ENCODE data around the gene DMRTA2. TPM values are rescaled to one million over a fixed set of nuclear protein-coding genes. Genes with fewer than 3 reads are reported as not detected.

DMRTA2 gene
- total and polyA plus RNA-seq, 4 donors = 0.08 to 0.83 TPM; not detected in 2

GRCh38 chr1:50417946-50418599 lies 5.2 kb downstream of the DMRTA2 start:
- peaks cover 0 to 24% (median under 1%) of the 10 kb centered on the region in 4 donors for H3K9me3 ChIP-seq (ENCODE audit: control insufficient read depth in 4 of 4, insufficient read depth in 3 of 4, low read length in 3 of 4)
- peaks cover 0 to 31% (median 8%) of the 10 kb centered on the region in 5 donors for H3K4me1 ChIP-seq (ENCODE audit: control insufficient read depth in 5 of 5, insufficient read depth in 5 of 5, low read length in 5 of 5)
- 14 to 16% methylated on average over 20 of the region's 20 CpGs for WGBS, 2 donors
- no peak for TF ChIP-seq CTCF (IDR thresholded peaks at IDR 0.05; ENCODE audit: control extremely low read depth, extremely low read depth)
- no peak for DNase-seq
- no peak overlapping the region for H3K4me3 ChIP-seq
- peaks cover 29 to 90% (median 87%) of the 10 kb centered on the region in 3 donors for H3K27me3 ChIP-seq (ENCODE audit: control insufficient read depth in 3 of 3, insufficient read depth in 3 of 3, low read length in 2 of 3)
- H3K27ac ChIP-seq (ENCODE audit: low read depth in 1 of 2, low read length in 1 of 2) = no peak overlapping the region
- no peaks in the 10 kb centered on the region for H3K36me3 ChIP-seq (ENCODE audit: control insufficient read depth in 4 of 4, insufficient read depth in 4 of 4, low read length in 4 of 4)
- no peak for ATAC-seq (ENCODE audit: insufficient read depth, low FRiP score)
- H3K9ac ChIP-seq (ENCODE audit: insufficient read depth in 1 of 2, low read length in 2 of 2) = no peak overlapping the region

DNA sequence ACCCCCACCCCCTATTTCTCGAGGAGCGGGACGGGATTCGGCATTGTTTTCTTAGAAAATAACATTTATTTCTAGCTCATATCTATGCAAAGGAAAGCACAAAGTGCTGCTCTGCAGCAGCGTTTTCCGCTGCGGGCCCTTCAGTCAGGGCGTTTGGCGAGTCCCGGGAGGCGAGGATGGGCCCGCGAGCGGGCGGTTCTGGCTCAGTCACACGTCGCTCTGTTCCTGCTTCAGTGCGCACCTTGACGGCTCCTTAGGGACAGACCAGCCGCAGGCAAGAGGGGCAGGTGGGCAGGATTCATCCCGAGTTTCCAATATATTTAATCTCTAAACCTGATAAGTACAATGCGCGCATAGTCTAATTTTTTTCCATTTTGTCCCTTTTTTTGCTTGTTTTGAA lies 5.7 kb downstream of the DMRTA2 start:
- TF ChIP-seq CTCF (IDR thresholded peaks at IDR 0.05; ENCODE audit: control extremely low read depth, extremely low read depth) = no peak
- Histone ChIP-seq H3K9me3 (ENCODE audit: control insufficient read depth in 4 of 4, insufficient read depth in 3 of 4, low read length in 3 of 4) (peaks cover 0 to 26% (median 2%) of the 10 kb centered on the region in 4 donors), H3K27ac (ENCODE audit: low read depth in 1 of 2, low read length in 1 of 2) (no peak overlapping the region), H3K36me3 (ENCODE audit: control insufficient read depth in 4 of 4, insufficient read depth in 4 of 4, low read length in 4 of 4) (no peaks in the 10 kb centered on the region), H3K4me3 (no peak overlapping the region), H3K9ac (ENCODE audit: insufficient read depth in 1 of 2, low read length in 2 of 2) (no peak overlapping the region), H3K27me3 (ENCODE audit: control insufficient read depth in 3 of 3, insufficient read depth in 3 of 3, low read length in 2 of 3) (peaks cover 29 to 89% (median 86%) of the 10 kb centered on the region in 3 donors), H3K4me1 (ENCODE audit: control insufficient read depth in 5 of 5, insufficient read depth in 5 of 5, low read length in 5 of 5) (peaks cover 0 to 25% (median 3%) of the 10 kb centered on the region in 5 donors)
- 12% methylated on average over 23 of the region's 23 CpGs for WGBS, 2 donors
- no peak for DNase-seq
- no peak for ATAC-seq (ENCODE audit: insufficient read depth, low FRiP score)

- Histone ChIP-seq H3K9ac (ENCODE audit: insufficient read depth in 1 of 2, low read length in 2 of 2) (no peak overlapping the region), H3K4me1 (ENCODE audit: control insufficient read depth in 5 of 5, insufficient read depth in 5 of 5, low read length in 5 of 5) (peaks cover 0 to 24% (median 0%) of the 10 kb centered on the region in 5 donors), H3K9me3 (ENCODE audit: control insufficient read depth in 4 of 4, insufficient read depth in 3 of 4, low read length in 3 of 4) (peaks cover 0 to 26% (median 2%) of the 10 kb centered on the region in 4 donors), H3K36me3 (ENCODE audit: control insufficient read depth in 4 of 4, insufficient read depth in 4 of 4, low read length in 4 of 4) (no peaks in the 10 kb centered on the region), H3K27ac (ENCODE audit: low read depth in 1 of 2, low read length in 1 of 2) (no peak overlapping the region), H3K4me3 (no peak overlapping the region), H3K27me3 (ENCODE audit: control insufficient read depth in 3 of 3, insufficient read depth in 3 of 3, low read length in 2 of 3) (peaks cover 29 to 87% (median 83%) of the 10 kb centered on the region in 3 donors)
- no peak for ATAC-seq (ENCODE audit: insufficient read depth, low FRiP score)
- no peak for TF ChIP-seq CTCF (IDR thresholded peaks at IDR 0.05; ENCODE audit: control extremely low read depth, extremely low read depth)
- 4 to 6% methylated on average over 46 of the region's 46 CpGs for WGBS, 2 donors
- no peak for DNase-seq
These were observed 6.4 kb downstream of the DMRTA2 start for GRCh38 chr1:50416553-50417453.

Measured in lung (tissue), 12 donors.